SK-N-SH (cell line): ENCODE data around the gene TFB2M. TPM values are rescaled to one million over a fixed set of nuclear protein-coding genes. Genes with fewer than 3 reads are reported as not detected.

ENCODE experiments used
- CTCF ChIA-PET: fragments of 300-600, 350-600 bp; formaldehyde crosslinking; extraction: SDS; loops from one replicate; lab custom pipeline; 2021; lab: Yijun Ruan, JAX
- POLR2A ChIA-PET: fragments of 350-600 bp; sonication (Branson Sonifier 250); formaldehyde crosslinking; extraction: SDS; loops from one replicate; lab custom pipeline; 2020; ENCODE audit warnings: antibody characterized with exemption, inconsistent platforms; lab: Yijun Ruan, JAX
- DNase-seq: peaks from one replicate; pipeline ENCODE4 v3.0.0; 2012
- H2AFZ ChIP-seq: fragments of 200-600 bp; sonication (generic); 2 replicates; pipeline ENCODE4 v1.8.1; 2016; ENCODE audit warnings: antibody characterized with exemption, mild to moderate bottlenecking, low read depth
- H3F3A ChIP-seq: fragments of 200-600 bp; sonication (generic); replicated peaks from 2 replicates; pipeline ENCODE3; 2016; ENCODE audit warnings: antibody characterized with exemption, mild to moderate bottlenecking; ENCODE audit not compliant: insufficient read depth
- H3K27ac ChIP-seq, 2 experiments: fragments of 200-500 bp in 1 of 2; fragments of 200-600 bp in 1 of 2; sonication (Bioruptor generic) in 1 of 2; sonication (generic), shearing (Covaris generic) in 1 of 2; 2 replicates each; pipeline versions ENCODE4 v1.5.1 to v1.6.1; 2014 to 2016; ENCODE audit warnings: low read depth in 2 of 2, inconsistent platforms in 1 of 2, low read length in 1 of 2, mild to moderate bottlenecking in 1 of 2, mixed read lengths in 1 of 2
- H3K27me3 ChIP-seq: fragments of 200-600 bp; sonication (generic), shearing (Covaris generic); 2 replicates; pipeline ENCODE4 v1.6.1; 2016; ENCODE audit warnings: mixed run types; ENCODE audit not compliant: insufficient read depth
- H3K36me3 ChIP-seq, 2 experiments: fragments of 200-500 bp in 1 of 2; fragments of 200-600 bp in 1 of 2; sonication (Bioruptor generic) in 1 of 2; sonication (generic) in 1 of 2; replicated peaks in 1 of 2; 2 replicates each; pipeline versions ENCODE3 to v1.5.1; 2014 to 2016; ENCODE audit warnings: low read length in 1 of 2, mild to moderate bottlenecking in 1 of 2; ENCODE audit not compliant: insufficient read depth in 2 of 2, control insufficient read depth in 1 of 2
- H3K4me1 ChIP-seq, 2 experiments: fragments of 200-500 bp in 1 of 2; fragments of 200-600 bp in 1 of 2; sonication (Bioruptor generic) in 1 of 2; sonication (generic), shearing (Covaris generic) in 1 of 2; 2 replicates each; pipeline versions ENCODE4 v1.5.1 to v1.6.1; 2014 to 2016; ENCODE audit warnings: low read depth in 1 of 2, low read length in 1 of 2, mixed run types in 1 of 2; ENCODE audit not compliant: insufficient read depth in 2 of 2, control insufficient read depth in 1 of 2
- H3K4me2 ChIP-seq: fragments of 200-600 bp; sonication (generic), shearing (Covaris generic); 2 replicates; pipeline ENCODE4 v1.6.1; 2017; ENCODE audit warnings: mixed run types
- H3K4me3 ChIP-seq, 2 experiments: fragments of 200-500 bp in 1 of 2; fragments of 200-600 bp in 1 of 2; sonication (Bioruptor generic) in 1 of 2; sonication (generic), shearing (Covaris generic) in 1 of 2; 2 replicates each; pipeline versions ENCODE4 v1.5.1 to v1.8.1; 2014 to 2016; ENCODE audit warnings: low read depth in 2 of 2, inconsistent platforms in 1 of 2, low read length in 1 of 2, mild to moderate bottlenecking in 1 of 2, mixed read lengths in 1 of 2, moderate library complexity in 1 of 2
- H3K79me2 ChIP-seq: fragments of 200-600 bp; sonication (generic); 2 replicates; pipeline ENCODE4 v1.8.1; 2017; ENCODE audit warnings: mild to moderate bottlenecking; ENCODE audit not compliant: insufficient read depth
- H3K9ac ChIP-seq: fragments of 200-600 bp; sonication (generic); 2 replicates; pipeline ENCODE4 v1.6.1; 2017; ENCODE audit warnings: mixed run types
- H3K9me2 ChIP-seq: fragments of 200-600 bp; sonication (generic); 2 replicates; pipeline ENCODE4 v1.6.1; 2017; ENCODE audit warnings: mixed run types
- H3K9me3 ChIP-seq: fragments of 200-600 bp; sonication (generic); 2 replicates; pipeline ENCODE4 v1.6.1; 2017; ENCODE audit warnings: mixed run types, mild to moderate bottlenecking, moderate library complexity
- H4K20me1 ChIP-seq: fragments of 200-600 bp; sonication (generic); 2 replicates; pipeline ENCODE4 v1.6.1; 2017; ENCODE audit warnings: mild to moderate bottlenecking, mixed run types; ENCODE audit not compliant: insufficient read depth
- FOSL2 ChIP-seq: IDR thresholded peaks from 2 replicates; pipeline ENCODE4 v1.4.0; 2012; ENCODE audit warnings: low read depth, mild to moderate bottlenecking, moderate library complexity, borderline replicate concordance
- NFIC ChIP-seq: IDR thresholded peaks from 2 replicates; pipeline ENCODE4 v1.4.0; 2012; ENCODE audit warnings: borderline replicate concordance
- YY1 ChIP-seq: IDR thresholded peaks from 2 replicates; pipeline ENCODE4 v1.4.0; 2012; ENCODE audit warnings: low read depth, mild to moderate bottlenecking
- WGBS: methylation state at CpG from one replicate; pipeline ENCODE4 v1.1.6; 2017; ENCODE audit warnings: low lambda C conversion rate; 5-methylcytosine and 5-hydroxymethylcytosine counted together
- polyA plus RNA-seq, 3 experiments: library from polyadenylated mRNA; depleted of rRNA; stranded (reverse); fragments of >200 nt; gene quantifications; 2 replicates each; pipeline ENCODE4 v1.2.3, GENCODE V29; 2012
- small RNA-seq, 7 experiments: library from RNA; depleted of rRNA; stranded (forward); fragments of <200 nt; gene quantifications; one replicate each; pipeline ENCODE3, GENCODE V24; 2012

The TFB2M gene
- polyA plus RNA-seq, 1 of the 3 experiments (the other 2 are of a cell fraction), result 17.3 TPM

DNA sequence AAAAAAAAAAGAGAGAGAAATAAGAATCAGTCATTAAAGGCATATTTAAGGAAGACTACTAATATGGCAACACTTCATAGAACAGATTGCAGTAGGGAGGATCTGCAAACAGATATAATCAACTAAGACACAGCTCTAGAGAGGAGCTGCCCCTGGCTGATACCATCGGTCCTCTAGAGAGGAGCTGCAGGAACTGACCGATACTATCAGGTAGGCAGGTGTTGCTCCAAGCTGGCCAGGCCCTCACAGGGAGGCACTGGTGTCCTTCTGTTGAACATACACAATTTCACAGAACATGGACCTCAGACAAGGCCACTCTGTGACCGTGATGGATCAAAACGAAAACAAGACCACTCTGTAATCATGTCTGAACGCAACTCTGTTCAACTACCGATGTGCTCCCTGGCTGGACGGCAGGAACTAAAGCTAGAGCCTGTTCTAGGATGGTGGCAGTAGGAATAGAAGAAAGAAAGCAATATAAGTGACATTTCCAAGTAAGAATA, 74.5 kb downstream of the TFB2M start:
- Histone ChIP-seq H3K4me1 (peaks cover 3 to 8% of the 10 kb centered on the region in 2 experiments; a peak in 2 of 4 replicates), H3K9ac (no peak overlapping the region), H3K36me3 (no peaks in the 10 kb centered on the region), H4K20me1 (no peaks in the 10 kb centered on the region), H3K9me3 (no peaks in the 10 kb centered on the region), H3K4me2 (no peak overlapping the region), H2AFZ (no peak overlapping the region), H3K9me2 (no peaks in the 10 kb centered on the region), H3K27ac (no peak overlapping the region), H3F3A (no peaks in the 10 kb centered on the region), H3K79me2 (peaks cover 4% of the 10 kb centered on the region), H3K27me3 (no peaks in the 10 kb centered on the region), H3K4me3 (no peak overlapping the region)
- no peak for DNase-seq
- ChIA-PET CTCF (interaction anchor here (0.6 to 3.1 kb wide), 16 partner anchors 9 to 1341 kb away, joined by 3 to 17 read pairs (median 4); partner anchors contain the start of gene SMYD3), POLR2A (interaction anchor here (0.8 kb wide), 1 partner anchor 13 kb away, joined by 3 read pairs; no protein-coding TSS in a partner anchor)
- TF ChIP-seq YY1, result no peak
- no peak for TF ChIP-seq FOSL2
- no peak for TF ChIP-seq NFIC
- WGBS, result 95% methylated on average over 7 of the region's 7 CpGs

Small RNAs within 50 kb of the gene (small RNA-seq; reads per million reads assigned to genes)
- gene AL356583.2, result 0 reads per million in 7 experiments

Other genes starting within 250 kb of the TFB2M start
- gene SMYD3, start 59.0 kb downstream of the TFB2M start, polyA plus RNA-seq (2012; rRNA removed), result 31.4 and 37.1 TPM in 2 replicates
- gene CNST, start 195 bp upstream of the TFB2M start, polyA plus RNA-seq (2012; rRNA removed), result 21.7 and 29.8 TPM in 2 replicates
- gene SCCPDH, start 158.1 kb upstream of the TFB2M start, polyA plus RNA-seq (2012; rRNA removed), result 32.2 and 36.0 TPM in 2 replicates